Measurements from ENCODE around the gene DAZ4.
"Not testable (repeated sequence)": the region's sequence is repeated elsewhere in the genome, so short reads cannot be mapped to it uniquely, and the experiment has no call there.

The DAZ4 gene

GRCh38 chrY:24833619-24834018 is at the start of gene DAZ4:
Gene DAZ4 (plus strand): TSS chrY:24833919. CDS start chrY:24834127, 208 bp downstream.
- DNase-seq, result not testable (repeated sequence)

- DNase-seq, result not testable (repeated sequence)
Observed at GRCh38 chrY:24813293-24813692, 20.4 kb upstream of the DAZ4 start, which contains the start of gene DAZ3. Gene DAZ3 (minus strand): TSS chrY:24813393. CDS start chrY:24813185, 208 bp downstream.

GRCh38 chrY:24821836-24822235 is 11.9 kb upstream of the DAZ4 start:
- not testable (repeated sequence) for DNase-seq

- not testable (repeated sequence) for DNase-seq
Observed at GRCh38 chrY:24824184-24824879, 9.4 kb upstream of the DAZ4 start.

GRCh38 chrY:24825069-24825468 is 8.7 kb upstream of the DAZ4 start:
- not testable (repeated sequence) for DNase-seq
